SK-N-SH (cell line): ENCODE measurements around the gene PSAP. TPM values are rescaled to one million over a fixed set of nuclear protein-coding genes. Genes with fewer than 3 reads are reported as not detected.

Source experiments
- CTCF ChIA-PET: fragments of 300-600, 350-600 bp; formaldehyde crosslinking; extraction: SDS; loops from one replicate; lab custom pipeline; 2021; lab: Yijun Ruan, JAX
- POLR2A ChIA-PET: fragments of 350-600 bp; sonication (Branson Sonifier 250); formaldehyde crosslinking; extraction: SDS; loops from one replicate; lab custom pipeline; 2020; ENCODE audit warnings: antibody characterized with exemption, inconsistent platforms; lab: Yijun Ruan, JAX
- DNase-seq: peaks from one replicate; pipeline ENCODE4 v3.0.0; 2012
- H2AFZ ChIP-seq: fragments of 200-600 bp; sonication (generic); 2 replicates; pipeline ENCODE4 v1.8.1; 2016; ENCODE audit warnings: antibody characterized with exemption, mild to moderate bottlenecking, low read depth
- H3F3A ChIP-seq: fragments of 200-600 bp; sonication (generic); replicated peaks from 2 replicates; pipeline ENCODE3; 2016; ENCODE audit warnings: antibody characterized with exemption, mild to moderate bottlenecking; ENCODE audit not compliant: insufficient read depth
- H3K27ac ChIP-seq, 2 experiments: fragments of 200-500 bp in 1 of 2; fragments of 200-600 bp in 1 of 2; sonication (Bioruptor generic) in 1 of 2; sonication (generic), shearing (Covaris generic) in 1 of 2; 2 replicates each; pipeline versions ENCODE4 v1.5.1 to v1.6.1; 2014 to 2016; ENCODE audit warnings: low read depth in 2 of 2, inconsistent platforms in 1 of 2, low read length in 1 of 2, mild to moderate bottlenecking in 1 of 2, mixed read lengths in 1 of 2
- H3K27me3 ChIP-seq: fragments of 200-600 bp; sonication (generic), shearing (Covaris generic); 2 replicates; pipeline ENCODE4 v1.6.1; 2016; ENCODE audit warnings: mixed run types; ENCODE audit not compliant: insufficient read depth
- H3K36me3 ChIP-seq, 2 experiments: fragments of 200-500 bp in 1 of 2; fragments of 200-600 bp in 1 of 2; sonication (Bioruptor generic) in 1 of 2; sonication (generic) in 1 of 2; replicated peaks in 1 of 2; 2 replicates each; pipeline versions ENCODE3 to v1.5.1; 2014 to 2016; ENCODE audit warnings: low read length in 1 of 2, mild to moderate bottlenecking in 1 of 2; ENCODE audit not compliant: insufficient read depth in 2 of 2, control insufficient read depth in 1 of 2
- H3K4me1 ChIP-seq, 2 experiments: fragments of 200-500 bp in 1 of 2; fragments of 200-600 bp in 1 of 2; sonication (Bioruptor generic) in 1 of 2; sonication (generic), shearing (Covaris generic) in 1 of 2; 2 replicates each; pipeline versions ENCODE4 v1.5.1 to v1.6.1; 2014 to 2016; ENCODE audit warnings: low read depth in 1 of 2, low read length in 1 of 2, mixed run types in 1 of 2; ENCODE audit not compliant: insufficient read depth in 2 of 2, control insufficient read depth in 1 of 2
- H3K4me2 ChIP-seq: fragments of 200-600 bp; sonication (generic), shearing (Covaris generic); 2 replicates; pipeline ENCODE4 v1.6.1; 2017; ENCODE audit warnings: mixed run types
- H3K4me3 ChIP-seq, 2 experiments: fragments of 200-500 bp in 1 of 2; fragments of 200-600 bp in 1 of 2; sonication (Bioruptor generic) in 1 of 2; sonication (generic), shearing (Covaris generic) in 1 of 2; 2 replicates each; pipeline versions ENCODE4 v1.5.1 to v1.8.1; 2014 to 2016; ENCODE audit warnings: low read depth in 2 of 2, inconsistent platforms in 1 of 2, low read length in 1 of 2, mild to moderate bottlenecking in 1 of 2, mixed read lengths in 1 of 2, moderate library complexity in 1 of 2
- H3K79me2 ChIP-seq: fragments of 200-600 bp; sonication (generic); 2 replicates; pipeline ENCODE4 v1.8.1; 2017; ENCODE audit warnings: mild to moderate bottlenecking; ENCODE audit not compliant: insufficient read depth
- H3K9ac ChIP-seq: fragments of 200-600 bp; sonication (generic); 2 replicates; pipeline ENCODE4 v1.6.1; 2017; ENCODE audit warnings: mixed run types
- H3K9me2 ChIP-seq: fragments of 200-600 bp; sonication (generic); 2 replicates; pipeline ENCODE4 v1.6.1; 2017; ENCODE audit warnings: mixed run types
- H3K9me3 ChIP-seq: fragments of 200-600 bp; sonication (generic); 2 replicates; pipeline ENCODE4 v1.6.1; 2017; ENCODE audit warnings: mixed run types, mild to moderate bottlenecking, moderate library complexity
- H4K20me1 ChIP-seq: fragments of 200-600 bp; sonication (generic); 2 replicates; pipeline ENCODE4 v1.6.1; 2017; ENCODE audit warnings: mild to moderate bottlenecking, mixed run types; ENCODE audit not compliant: insufficient read depth
- CHD2 ChIP-seq: fragments of 150-350 bp; IDR thresholded peaks from 2 replicates; pipeline ENCODE4 v1.6.1; 2018; ENCODE audit warnings: low read length; ENCODE audit not compliant: partially characterized antibody
- EP300 ChIP-seq, 2 experiments: IDR thresholded peaks; 2 replicates each; pipeline versions ENCODE4 v1.4.0 to v1.6.1; 2012; ENCODE audit warnings: borderline replicate concordance in 1 of 2, low read depth in 1 of 2, low read length in 1 of 2
- FOSL2 ChIP-seq: IDR thresholded peaks from 2 replicates; pipeline ENCODE4 v1.4.0; 2012; ENCODE audit warnings: low read depth, mild to moderate bottlenecking, moderate library complexity, borderline replicate concordance
- GABPA ChIP-seq: IDR thresholded peaks from 2 replicates; pipeline ENCODE4 v1.4.0; 2012; ENCODE audit warnings: low read depth, mild to moderate bottlenecking
- GATA2 ChIP-seq: sonication (generic); formaldehyde crosslinking; IDR thresholded peaks from 2 replicates; pipeline ENCODE4 v1.5.0; 2020; ENCODE audit warnings: mild to moderate bottlenecking, missing genetic modification reagents
- MEF2A ChIP-seq: IDR thresholded peaks from 2 replicates; pipeline ENCODE4 v1.4.0; 2012; ENCODE audit warnings: low read depth, borderline replicate concordance
- NFIC ChIP-seq: IDR thresholded peaks from 2 replicates; pipeline ENCODE4 v1.4.0; 2012; ENCODE audit warnings: borderline replicate concordance
- NRF1 ChIP-seq: IDR thresholded peaks from 2 replicates; pipeline ENCODE4 v1.6.1; 2012; ENCODE audit warnings: low read depth, mild to moderate bottlenecking, low read length
- RFX5 ChIP-seq: IDR thresholded peaks from 2 replicates; pipeline ENCODE4 v1.6.1; 2012; ENCODE audit warnings: mild to moderate bottlenecking, improper control_type of control experiment, low read length
- RXRA ChIP-seq: IDR thresholded peaks from 2 replicates; pipeline ENCODE4 v1.4.0; 2012; ENCODE audit warnings: low read depth, mild to moderate bottlenecking, borderline replicate concordance
- SIN3A ChIP-seq: IDR thresholded peaks from 2 replicates; pipeline ENCODE4 v1.6.1; 2012; ENCODE audit warnings: low read depth, mild to moderate bottlenecking, low read length, moderate library complexity, borderline replicate concordance
- SMC3 ChIP-seq: IDR thresholded peaks from 2 replicates; pipeline ENCODE4 v1.6.1; 2012; ENCODE audit warnings: low read depth, low read length, improper control_type of control experiment
- TCF12 ChIP-seq: IDR thresholded peaks from 2 replicates; pipeline ENCODE4 v1.4.0; 2012
- TEAD4 ChIP-seq: IDR thresholded peaks from 2 replicates; pipeline ENCODE4 v1.4.0; 2012; ENCODE audit warnings: mild to moderate bottlenecking, borderline replicate concordance; ENCODE audit not compliant: insufficient read depth
- YY1 ChIP-seq: IDR thresholded peaks from 2 replicates; pipeline ENCODE4 v1.4.0; 2012; ENCODE audit warnings: low read depth, mild to moderate bottlenecking
- WGBS: methylation state at CpG from one replicate; pipeline ENCODE4 v1.1.6; 2017; ENCODE audit warnings: low lambda C conversion rate; 5-methylcytosine and 5-hydroxymethylcytosine counted together
- polyA plus RNA-seq, 3 experiments: library from polyadenylated mRNA; depleted of rRNA; stranded (reverse); fragments of >200 nt; gene quantifications; 2 replicates each; pipeline ENCODE4 v1.2.3, GENCODE V29; 2012
- TF ChIP-seq, protein P1 (sequence below): IDR thresholded peaks from 2 replicates; pipeline ENCODE4 v1.6.1; 2012; ENCODE audit warnings: mild to moderate bottlenecking, low read depth, low read length, moderate library complexity
- TF ChIP-seq, protein P2 (sequence below): fragments of 150-350 bp; IDR thresholded peaks from 2 replicates; pipeline ENCODE4 v1.6.1; 2017; ENCODE audit warnings: antibody characterized with exemption, low read length, low read depth, borderline replicate concordance
- TF ChIP-seq, protein P3 (sequence below): IDR thresholded peaks from 2 replicates; pipeline ENCODE4; 2012
- TF ChIP-seq, protein P4 (sequence below): IDR thresholded peaks from 2 replicates; pipeline ENCODE4 v1.4.0; 2012; ENCODE audit warnings: low read depth

The PSAP gene
- polyA plus RNA-seq, 1 of the 3 experiments (the other 2 are of a cell fraction): 1,647 TPM

DNA sequence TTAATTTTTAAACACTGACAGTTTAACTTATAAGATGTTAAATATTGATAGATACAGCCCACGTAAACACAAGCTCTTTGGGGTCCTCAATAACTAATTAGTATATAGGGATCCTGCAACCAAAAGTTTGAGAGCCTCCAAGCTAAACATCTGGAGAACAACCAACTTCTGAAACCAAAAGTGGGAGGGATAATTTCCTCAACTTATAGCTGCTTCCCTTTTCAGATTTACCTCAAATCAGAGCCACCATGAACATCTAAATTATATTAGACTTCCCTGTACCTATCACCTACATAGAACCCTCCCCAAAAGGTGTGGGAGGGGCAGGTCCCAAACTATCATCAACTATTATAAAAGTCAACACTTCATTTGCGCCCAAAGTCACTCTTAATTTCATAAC, 8.6 kb downstream of the PSAP start:
- POLR2A ChIA-PET: interaction anchor here (3.4 kb wide), 1 partner anchor 9 kb away, joined by 17 read pairs; the partner anchor contains the start of gene PSAP

More for the DNA sequence above, 8.6 kb downstream of the PSAP start:
- no peak overlapping the region for H3K4me3 ChIP-seq
- no peaks in the 10 kb centered on the region for H3K9me2 ChIP-seq
- no peak for DNase-seq
- peaks cover 16% of the 10 kb centered on the region for H3F3A ChIP-seq
- peaks cover 30 to 48% of the 10 kb centered on the region in 2 experiments for H3K4me1 ChIP-seq
- H3K36me3 ChIP-seq: no peaks in the 10 kb centered on the region
- no peak overlapping the region for H3K9ac ChIP-seq
- no peak overlapping the region for H3K4me2 ChIP-seq
- H3K9me3 ChIP-seq: no peaks in the 10 kb centered on the region
- TF ChIP-seq RFX5 (no peak), GABPA (no peak), SIN3A (no peak), RXRA (no peak), SMC3 (no peak), FOSL2 (no peak), EP300 (IDR thresholded peaks at IDR 0.05; ENCODE audit: borderline replicate concordance in 1 of 2, low read depth in 1 of 2, low read length in 1 of 2) (no peak), GATA2 (no peak), TEAD4 (no peak), NFIC (no peak), CHD2 (no peak), MEF2A (no peak), NRF1 (no peak), YY1 (no peak), TCF12 (no peak)
- TF ChIP-seq, protein P1, sequence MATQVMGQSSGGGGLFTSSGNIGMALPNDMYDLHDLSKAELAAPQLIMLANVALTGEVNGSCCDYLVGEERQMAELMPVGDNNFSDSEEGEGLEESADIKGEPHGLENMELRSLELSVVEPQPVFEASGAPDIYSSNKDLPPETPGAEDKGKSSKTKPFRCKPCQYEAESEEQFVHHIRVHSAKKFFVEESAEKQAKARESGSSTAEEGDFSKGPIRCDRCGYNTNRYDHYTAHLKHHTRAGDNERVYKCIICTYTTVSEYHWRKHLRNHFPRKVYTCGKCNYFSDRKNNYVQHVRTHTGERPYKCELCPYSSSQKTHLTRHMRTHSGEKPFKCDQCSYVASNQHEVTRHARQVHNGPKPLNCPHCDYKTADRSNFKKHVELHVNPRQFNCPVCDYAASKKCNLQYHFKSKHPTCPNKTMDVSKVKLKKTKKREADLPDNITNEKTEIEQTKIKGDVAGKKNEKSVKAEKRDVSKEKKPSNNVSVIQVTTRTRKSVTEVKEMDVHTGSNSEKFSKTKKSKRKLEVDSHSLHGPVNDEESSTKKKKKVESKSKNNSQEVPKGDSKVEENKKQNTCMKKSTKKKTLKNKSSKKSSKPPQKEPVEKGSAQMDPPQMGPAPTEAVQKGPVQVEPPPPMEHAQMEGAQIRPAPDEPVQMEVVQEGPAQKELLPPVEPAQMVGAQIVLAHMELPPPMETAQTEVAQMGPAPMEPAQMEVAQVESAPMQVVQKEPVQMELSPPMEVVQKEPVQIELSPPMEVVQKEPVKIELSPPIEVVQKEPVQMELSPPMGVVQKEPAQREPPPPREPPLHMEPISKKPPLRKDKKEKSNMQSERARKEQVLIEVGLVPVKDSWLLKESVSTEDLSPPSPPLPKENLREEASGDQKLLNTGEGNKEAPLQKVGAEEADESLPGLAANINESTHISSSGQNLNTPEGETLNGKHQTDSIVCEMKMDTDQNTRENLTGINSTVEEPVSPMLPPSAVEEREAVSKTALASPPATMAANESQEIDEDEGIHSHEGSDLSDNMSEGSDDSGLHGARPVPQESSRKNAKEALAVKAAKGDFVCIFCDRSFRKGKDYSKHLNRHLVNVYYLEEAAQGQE: no peak
- TF ChIP-seq, protein P2, sequence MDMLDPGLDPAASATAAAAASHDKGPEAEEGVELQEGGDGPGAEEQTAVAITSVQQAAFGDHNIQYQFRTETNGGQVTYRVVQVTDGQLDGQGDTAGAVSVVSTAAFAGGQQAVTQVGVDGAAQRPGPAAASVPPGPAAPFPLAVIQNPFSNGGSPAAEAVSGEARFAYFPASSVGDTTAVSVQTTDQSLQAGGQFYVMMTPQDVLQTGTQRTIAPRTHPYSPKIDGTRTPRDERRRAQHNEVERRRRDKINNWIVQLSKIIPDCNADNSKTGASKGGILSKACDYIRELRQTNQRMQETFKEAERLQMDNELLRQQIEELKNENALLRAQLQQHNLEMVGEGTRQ: no peak
- TF ChIP-seq, protein P3, sequence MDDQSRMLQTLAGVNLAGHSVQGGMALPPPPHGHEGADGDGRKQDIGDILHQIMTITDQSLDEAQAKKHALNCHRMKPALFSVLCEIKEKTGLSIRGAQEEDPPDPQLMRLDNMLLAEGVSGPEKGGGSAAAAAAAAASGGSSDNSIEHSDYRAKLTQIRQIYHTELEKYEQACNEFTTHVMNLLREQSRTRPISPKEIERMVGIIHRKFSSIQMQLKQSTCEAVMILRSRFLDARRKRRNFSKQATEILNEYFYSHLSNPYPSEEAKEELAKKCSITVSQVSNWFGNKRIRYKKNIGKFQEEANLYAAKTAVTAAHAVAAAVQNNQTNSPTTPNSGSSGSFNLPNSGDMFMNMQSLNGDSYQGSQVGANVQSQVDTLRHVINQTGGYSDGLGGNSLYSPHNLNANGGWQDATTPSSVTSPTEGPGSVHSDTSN: no peak
- TF ChIP-seq, protein P4, sequence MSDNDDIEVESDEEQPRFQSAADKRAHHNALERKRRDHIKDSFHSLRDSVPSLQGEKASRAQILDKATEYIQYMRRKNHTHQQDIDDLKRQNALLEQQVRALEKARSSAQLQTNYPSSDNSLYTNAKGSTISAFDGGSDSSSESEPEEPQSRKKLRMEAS: no peak
- H3K27ac ChIP-seq: no peak overlapping the region
- no peak overlapping the region for H2AFZ ChIP-seq
- CTCF ChIA-PET: interaction anchor here (3.1 kb wide), 1 partner anchor 54 kb away, joined by 12 read pairs; no protein-coding TSS in a partner anchor
- WGBS: 69% methylated on average over 2 of the region's 2 CpGs
- H3K79me2 ChIP-seq: peaks cover 98% of the 10 kb centered on the region
- H4K20me1 ChIP-seq: peaks cover 98% of the 10 kb centered on the region
- H3K27me3 ChIP-seq: no peaks in the 10 kb centered on the region
